ENCODE data around the gene LCE1A.

DNA sequence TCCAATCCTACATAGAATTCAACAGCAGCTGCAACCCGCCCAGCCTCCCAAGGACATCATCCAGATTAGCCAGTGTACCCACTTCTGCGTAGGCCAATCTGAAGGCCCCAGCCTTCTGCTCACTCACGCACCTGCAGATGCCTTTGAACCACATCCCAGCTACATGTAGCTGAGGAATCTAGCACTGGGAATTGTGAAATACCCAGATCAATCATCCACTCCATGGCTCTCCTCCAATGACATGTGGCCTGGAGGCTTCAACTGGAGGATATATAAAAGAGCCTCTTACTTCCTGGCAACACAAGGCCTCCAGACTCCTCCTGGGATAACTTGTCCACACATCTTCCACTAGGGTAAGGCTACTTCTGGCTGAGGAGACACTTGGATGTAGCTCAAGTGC lies 15.3 kb downstream of the LCE1A start, which contains the start of gene LCE6A:
- TF ChIP-seq, protein P1, sequence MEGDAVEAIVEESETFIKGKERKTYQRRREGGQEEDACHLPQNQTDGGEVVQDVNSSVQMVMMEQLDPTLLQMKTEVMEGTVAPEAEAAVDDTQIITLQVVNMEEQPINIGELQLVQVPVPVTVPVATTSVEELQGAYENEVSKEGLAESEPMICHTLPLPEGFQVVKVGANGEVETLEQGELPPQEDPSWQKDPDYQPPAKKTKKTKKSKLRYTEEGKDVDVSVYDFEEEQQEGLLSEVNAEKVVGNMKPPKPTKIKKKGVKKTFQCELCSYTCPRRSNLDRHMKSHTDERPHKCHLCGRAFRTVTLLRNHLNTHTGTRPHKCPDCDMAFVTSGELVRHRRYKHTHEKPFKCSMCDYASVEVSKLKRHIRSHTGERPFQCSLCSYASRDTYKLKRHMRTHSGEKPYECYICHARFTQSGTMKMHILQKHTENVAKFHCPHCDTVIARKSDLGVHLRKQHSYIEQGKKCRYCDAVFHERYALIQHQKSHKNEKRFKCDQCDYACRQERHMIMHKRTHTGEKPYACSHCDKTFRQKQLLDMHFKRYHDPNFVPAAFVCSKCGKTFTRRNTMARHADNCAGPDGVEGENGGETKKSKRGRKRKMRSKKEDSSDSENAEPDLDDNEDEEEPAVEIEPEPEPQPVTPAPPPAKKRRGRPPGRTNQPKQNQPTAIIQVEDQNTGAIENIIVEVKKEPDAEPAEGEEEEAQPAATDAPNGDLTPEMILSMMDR (IDR thresholded peaks at IDR 0.05) = no peak
- TF ChIP-seq JUND (IDR thresholded peaks at IDR 0.05) (no peak), RAD21 (IDR thresholded peaks at IDR 0.05; ENCODE audit: low read length) (no peak), POLR2AphosphoS5 (IDR thresholded peaks at IDR 0.05; ENCODE audit: low read depth, low read length) (no peak), FOXM1 (IDR thresholded peaks at IDR 0.05; ENCODE audit: low read depth) (no peak)
